OCI-LY3 (cell line): ENCODE data around the gene CRIM1.

Source experiments
- CTCF ChIP-seq: fragments of 200-600, 300-600 bp; sonication (generic); IDR thresholded peaks from 2 replicates; pipeline ENCODE4 v1.5.1; 2014; ENCODE audit warnings: antibody characterized with exemption, low read length, low read depth
- EZH2phosphoT487 ChIP-seq: fragments of 200-600 bp; shearing (Covaris generic); IDR thresholded peaks from 2 replicates; pipeline ENCODE4 v1.6.1; 2018; ENCODE audit warnings: antibody characterized with exemption, mixed run types, low read depth

GRCh38 chr2:36380624-36381481, 25.3 kb downstream of the CRIM1 start:
- TF ChIP-seq CTCF (no peak), EZH2phosphoT487 (no peak)
